Measurements from ENCODE around the gene TMTC1. TPM values are rescaled to one million over a fixed set of nuclear protein-coding genes. Genes with fewer than 3 reads are reported as not detected.
"Not testable (repeated sequence)": the region's sequence is repeated elsewhere in the genome, so short reads cannot be mapped to it uniquely, and the experiment has no call there.

The TMTC1 gene
- total and polyA plus RNA-seq, 2 experiments from 2014 or later, result 4.8 to 24.3 TPM

GRCh38 chr12:29809616-29810361 lies 26.0 kb upstream of the TMTC1 start:
- not testable (repeated sequence) for H3K27ac ChIP-seq (ENCODE audit: low read depth); ATAC-seq; H3K36me3 ChIP-seq (ENCODE audit: insufficient read depth); H3K9me2 ChIP-seq (ENCODE audit: insufficient read depth); H3K27me3 Mint-ChIP-seq (ENCODE audit: insufficient read depth, low read depth, poor library complexity); H4K20me1 ChIP-seq (replicated peaks; ENCODE audit: insufficient read depth); H2AFZ ChIP-seq; H3K4me3 Mint-ChIP-seq; H3K79me2 ChIP-seq (replicated peaks; ENCODE audit: insufficient read depth); H3K4me1 Mint-ChIP-seq; DNase-seq (ENCODE audit: low spot score); H3F3A ChIP-seq (replicated peaks; ENCODE audit: low read depth); H3K4me2 ChIP-seq; H3K27ac Mint-ChIP-seq; H3K4me1 ChIP-seq (ENCODE audit: insufficient read depth); H3K4me3 ChIP-seq; H3K27me3 ChIP-seq (ENCODE audit: insufficient read depth)
- H3K9me3 Mint-ChIP-seq, result peaks cover 31% of the 10 kb centered on the region
- peaks cover 23% of the 10 kb centered on the region; the same call in 2 of the 3 replicates for H3K36me3 Mint-ChIP-seq (ENCODE audit: low read depth)

- H3K4me3 Mint-ChIP-seq, result no peak overlapping the region
- no peak overlapping the region for H3K4me2 ChIP-seq
- H3K4me3 ChIP-seq, result no peak overlapping the region
- no peaks in the 10 kb centered on the region for H4K20me1 ChIP-seq (replicated peaks; ENCODE audit: insufficient read depth)
- no peaks in the 10 kb centered on the region for H3K79me2 ChIP-seq (replicated peaks; ENCODE audit: insufficient read depth)
- no peak overlapping the region for H3K27ac Mint-ChIP-seq
- peaks cover 8% of the 10 kb centered on the region; the same call in 1 of the 2 replicates for H3K36me3 ChIP-seq (ENCODE audit: insufficient read depth)
- no peak overlapping the region for H2AFZ ChIP-seq
- H3K27ac ChIP-seq (ENCODE audit: low read depth), result no peak overlapping the region
- peaks cover 39% of the 10 kb centered on the region for H3K9me3 Mint-ChIP-seq
- H3K36me3 Mint-ChIP-seq (ENCODE audit: low read depth), result peaks cover 27% of the 10 kb centered on the region; the same call in 2 of the 3 replicates
- H3K9me2 ChIP-seq (ENCODE audit: insufficient read depth), result no peaks in the 10 kb centered on the region
- H3K4me1 ChIP-seq (ENCODE audit: insufficient read depth), result no peaks in the 10 kb centered on the region
- H3F3A ChIP-seq (replicated peaks; ENCODE audit: low read depth), result no peaks in the 10 kb centered on the region
- no peak for DNase-seq (ENCODE audit: low spot score)
- no peaks in the 10 kb centered on the region for H3K4me1 Mint-ChIP-seq
- peaks cover 3% of the 10 kb centered on the region for H3K27me3 Mint-ChIP-seq (ENCODE audit: insufficient read depth, low read depth, poor library complexity)
- ATAC-seq, result no peak
- H3K27me3 ChIP-seq (ENCODE audit: insufficient read depth), result no peaks in the 10 kb centered on the region
- no peak for TF ChIP-seq REST (IDR thresholded peaks at IDR 0.05; ENCODE audit: unreplicated experiment)
- TF ChIP-seq POLR2AphosphoS5 (IDR thresholded peaks at IDR 0.05; ENCODE audit: low read depth), result no peak
- TF ChIP-seq EZH2 (IDR thresholded peaks at IDR 0.05; ENCODE audit: low read depth, unreplicated experiment), result no peak
- no peak for TF ChIP-seq CREB1 (CRISPR knock-in tag; IDR thresholded peaks at IDR 0.05; ENCODE audit: low read depth)
- no peak for TF ChIP-seq ZNF462 (CRISPR knock-in tag; IDR thresholded peaks at IDR 0.05)
- no peak for TF ChIP-seq ETS1 (IDR thresholded peaks at IDR 0.05)
- TF ChIP-seq CTCF (conservative IDR thresholded peaks at IDR 0.05; ENCODE audit: low read depth in 2 of 2), result no peak
- TF ChIP-seq JUNB (IDR thresholded peaks at IDR 0.05; ENCODE audit: unreplicated experiment), result no peak
Observed at GRCh38 chr12:29807129-29807528, 23.4 kb upstream of the TMTC1 start.
